Stimulated activated CD8-positive, alpha-beta memory T cell treated with anti-CD3 and anti-CD28 coated beads, Interleukin-12 subunit alpha, Interleukin-12 subunit beta, amount 100 ng/mL, for 24 hours (primary cell): ENCODE measurements around the gene AKAP6.
"Not testable (repeated sequence)": the region's sequence is repeated elsewhere in the genome, so short reads cannot be mapped to it uniquely, and the experiment has no call there.

Experiments used
- DNase-seq: peaks from one replicate; pipeline ENCODE4 v3.0.0-alpha.2; 2020; ENCODE audit errors: extremely low read depth

Gene AKAP6

GRCh38 chr14:32370714-32371113 lies 41.6 kb downstream of the AKAP6 start:
- no peak for DNase-seq

- no peak for DNase-seq
Observed at GRCh38 chr14:32372154-32372553, 43.1 kb downstream of the AKAP6 start.

- not testable (repeated sequence) for DNase-seq
Observed at GRCh38 chr14:32373174-32373573, 44.1 kb downstream of the AKAP6 start.

GRCh38 chr14:32374155-32374554 lies 45.1 kb downstream of the AKAP6 start:
- no peak for DNase-seq

- DNase-seq, result no peak
Observed at GRCh38 chr14:32375663-32376062, 46.6 kb downstream of the AKAP6 start.

- DNase-seq, result no peak
Observed at GRCh38 chr14:32377046-32377646, 48.0 kb downstream of the AKAP6 start.

- no peak for DNase-seq
Observed at GRCh38 chr14:32378284-32378683, 49.2 kb downstream of the AKAP6 start.

GRCh38 chr14:32379447-32379846 lies 50.3 kb downstream of the AKAP6 start:
- DNase-seq, result no peak

- DNase-seq, result no peak
Observed at GRCh38 chr14:32381869-32382268, 52.8 kb downstream of the AKAP6 start.

GRCh38 chr14:32382704-32383103 lies 53.6 kb downstream of the AKAP6 start:
- no peak for DNase-seq

- no peak for DNase-seq
Observed at GRCh38 chr14:32383364-32384009, 54.4 kb downstream of the AKAP6 start.

GRCh38 chr14:32384464-32384863 lies 55.4 kb downstream of the AKAP6 start:
- no peak for DNase-seq

- DNase-seq, result not testable (repeated sequence)
Observed at GRCh38 chr14:32387295-32387694, 58.2 kb downstream of the AKAP6 start.

GRCh38 chr14:32393119-32393518 lies 64.0 kb downstream of the AKAP6 start:
- no peak for DNase-seq

GRCh38 chr14:32394038-32394437 lies 64.9 kb downstream of the AKAP6 start:
- no peak for DNase-seq

GRCh38 chr14:32396885-32397284 lies 67.8 kb downstream of the AKAP6 start:
- DNase-seq, result no peak

- no peak for DNase-seq
Observed at GRCh38 chr14:32397861-32398640, 69.0 kb downstream of the AKAP6 start.

GRCh38 chr14:32399920-32400319 lies 70.8 kb downstream of the AKAP6 start:
- no peak for DNase-seq

- DNase-seq, result no peak
Observed at GRCh38 chr14:32400480-32400879, 71.4 kb downstream of the AKAP6 start.

- no peak for DNase-seq
Observed at GRCh38 chr14:32403021-32403420, 73.9 kb downstream of the AKAP6 start.

GRCh38 chr14:32403688-32404087 lies 74.6 kb downstream of the AKAP6 start:
- DNase-seq, result no peak

- DNase-seq, result no peak
Observed at GRCh38 chr14:32404784-32405573, 75.9 kb downstream of the AKAP6 start.
